HG02759 (cell line): ENCODE measurements around the gene ZWILCH.
"Not testable (repeated sequence)": the region's sequence is repeated elsewhere in the genome, so short reads cannot be mapped to it uniquely, and the experiment has no call there.

Experiments used
- ATAC-seq: cut with Tn5 transposase; IDR thresholded peaks from one replicate; pipeline ENCODE4 v1.9.1; 2021; ENCODE audit warnings: mild to moderate bottlenecking, moderate library complexity; ENCODE audit not compliant: unreplicated experiment

ZWILCH gene

GRCh38 chr15:66574596-66574950 is 69.4 kb downstream of the ZWILCH start:
- no peak for ATAC-seq

DNA sequence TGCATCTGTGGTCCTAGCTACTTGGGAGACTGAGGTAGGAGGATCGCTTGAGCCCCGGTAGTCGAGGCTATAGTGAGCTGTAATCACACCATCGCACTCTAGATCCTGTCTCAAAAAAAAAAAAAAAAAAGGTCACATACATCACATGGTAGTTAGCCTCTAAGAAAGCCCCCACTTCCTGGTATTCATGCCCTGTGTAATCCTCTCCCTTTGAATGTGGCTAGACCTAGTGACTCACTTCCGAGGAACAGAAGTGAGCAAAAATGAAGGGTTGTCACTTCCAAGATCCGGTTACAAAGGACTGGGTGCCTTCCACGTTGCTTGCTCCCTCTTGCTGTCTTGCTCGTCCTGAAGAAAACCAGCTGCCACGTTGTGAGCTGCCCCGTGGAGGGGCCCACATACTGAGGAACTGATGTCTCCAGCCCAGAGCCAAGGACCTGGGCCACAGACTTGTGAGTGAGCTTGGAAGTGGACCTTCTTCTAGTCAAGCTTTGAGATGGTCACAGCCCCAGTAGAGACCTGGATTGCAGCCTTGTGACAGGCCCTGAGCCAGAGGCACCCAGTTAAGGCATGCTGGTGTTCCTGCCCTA is 73.3 kb downstream of the ZWILCH start:
- no peak for ATAC-seq

DNA sequence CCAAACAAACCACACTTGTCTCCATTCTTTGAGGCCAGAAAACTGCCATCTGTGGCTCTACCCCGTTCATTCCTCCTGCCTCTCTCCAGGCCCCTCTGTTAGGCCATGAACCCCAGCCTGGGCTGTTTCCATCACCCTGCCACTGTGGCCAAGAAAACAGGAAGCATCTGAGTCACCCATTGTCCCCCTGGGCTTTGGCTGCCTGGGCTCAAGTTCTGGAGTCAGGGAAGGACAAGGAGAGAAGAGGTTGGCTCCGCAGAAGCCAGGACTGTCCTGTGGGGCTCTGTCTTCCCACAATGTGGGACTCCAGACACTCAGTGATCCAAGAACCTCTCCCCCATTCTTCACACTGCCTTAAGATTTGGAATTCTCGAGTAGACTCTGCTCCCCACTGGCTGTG is 75.5 kb downstream of the ZWILCH start:
- ATAC-seq: no peak

- no peak for ATAC-seq
Observed at GRCh38 chr15:66581972-66582537, 76.9 kb downstream of the ZWILCH start.

GRCh38 chr15:66586155-66586976 is 81.2 kb downstream of the ZWILCH start:
- no peak for ATAC-seq

DNA sequence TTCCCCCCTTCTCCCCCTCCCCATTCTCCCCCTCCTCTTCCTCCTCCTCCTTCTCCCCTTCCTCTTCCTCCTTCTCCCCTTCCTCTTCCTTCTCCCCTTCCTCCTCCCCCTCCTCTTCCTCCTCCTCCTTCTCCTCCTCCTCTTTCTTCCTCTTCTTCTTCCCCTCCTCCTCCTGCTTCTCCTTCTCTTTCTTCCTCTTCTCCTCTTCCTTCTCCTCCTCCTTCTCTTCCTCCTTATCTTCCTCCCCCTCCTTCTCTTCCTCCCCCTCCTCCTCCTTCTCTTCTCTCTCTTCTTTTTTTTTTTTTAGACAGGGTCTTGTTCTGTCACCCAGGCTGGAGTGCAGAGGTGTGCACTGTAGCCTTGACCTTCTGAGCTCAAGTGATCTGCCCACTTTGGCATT is 81.9 kb downstream of the ZWILCH start:
- no peak for ATAC-seq

DNA sequence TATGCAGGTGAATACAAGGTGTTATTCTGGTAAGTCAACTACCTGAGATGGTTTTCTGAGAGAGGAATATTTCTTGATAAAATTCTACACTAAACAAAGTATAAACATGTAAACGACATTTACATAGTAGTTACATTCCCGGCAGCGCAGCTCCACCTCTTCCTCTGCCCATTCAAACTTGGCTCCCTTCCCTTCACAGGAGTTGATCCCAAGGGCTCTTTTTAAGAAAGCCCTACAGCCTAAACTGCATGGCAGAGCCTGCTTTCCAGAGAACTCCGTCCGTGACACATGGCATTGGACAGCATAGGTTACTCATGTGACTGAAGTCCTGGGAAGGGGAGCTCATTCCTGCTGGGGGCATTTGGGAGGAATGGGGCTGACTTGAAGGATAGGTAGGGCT is 82.6 kb downstream of the ZWILCH start:
- no peak for ATAC-seq

- ATAC-seq: no peak
Observed at GRCh38 chr15:66588537-66588936, 83.4 kb downstream of the ZWILCH start.

DNA sequence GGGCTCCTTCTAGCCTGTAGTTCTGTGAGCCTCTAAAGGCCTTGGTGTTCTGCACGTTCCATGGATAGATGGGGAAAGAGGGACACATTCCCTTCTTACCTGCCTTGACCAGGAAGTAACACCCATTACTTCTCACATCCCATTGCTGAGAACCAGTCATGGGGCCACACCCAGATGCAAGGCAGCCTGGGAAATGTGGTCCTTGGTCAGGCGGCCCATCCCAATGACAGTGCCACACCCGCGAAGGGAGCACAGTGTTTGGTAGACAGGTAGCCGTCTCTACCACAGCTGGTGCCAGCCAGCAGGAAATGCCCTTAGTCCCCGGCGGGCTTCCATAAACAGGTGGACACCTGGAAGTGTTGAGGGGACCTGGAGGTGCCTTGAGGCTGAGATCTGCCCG is 83.8 kb downstream of the ZWILCH start:
- ATAC-seq: no peak

GRCh38 chr15:66589429-66589828 is 84.3 kb downstream of the ZWILCH start:
- not testable (repeated sequence) for ATAC-seq

DNA sequence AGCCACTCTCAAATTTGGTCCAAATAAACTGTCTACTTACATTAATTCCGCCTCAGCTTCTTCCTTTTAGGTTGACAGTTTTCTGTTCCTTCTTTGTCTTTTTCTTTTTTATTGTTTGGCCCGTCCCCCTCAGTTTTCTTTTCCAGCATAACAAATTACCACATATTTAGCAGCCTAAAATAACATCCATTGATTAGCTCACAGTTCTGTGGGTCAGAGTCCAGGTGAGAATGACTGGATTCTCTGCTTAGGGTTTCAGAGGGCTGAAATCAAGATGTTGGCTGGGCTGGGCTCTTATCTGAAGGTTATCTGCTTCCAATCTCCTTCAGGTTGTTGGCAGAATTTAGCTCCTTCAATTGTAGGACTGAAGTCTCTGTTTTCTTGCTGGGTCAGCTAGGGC is 85.3 kb downstream of the ZWILCH start:
- no peak for ATAC-seq

DNA sequence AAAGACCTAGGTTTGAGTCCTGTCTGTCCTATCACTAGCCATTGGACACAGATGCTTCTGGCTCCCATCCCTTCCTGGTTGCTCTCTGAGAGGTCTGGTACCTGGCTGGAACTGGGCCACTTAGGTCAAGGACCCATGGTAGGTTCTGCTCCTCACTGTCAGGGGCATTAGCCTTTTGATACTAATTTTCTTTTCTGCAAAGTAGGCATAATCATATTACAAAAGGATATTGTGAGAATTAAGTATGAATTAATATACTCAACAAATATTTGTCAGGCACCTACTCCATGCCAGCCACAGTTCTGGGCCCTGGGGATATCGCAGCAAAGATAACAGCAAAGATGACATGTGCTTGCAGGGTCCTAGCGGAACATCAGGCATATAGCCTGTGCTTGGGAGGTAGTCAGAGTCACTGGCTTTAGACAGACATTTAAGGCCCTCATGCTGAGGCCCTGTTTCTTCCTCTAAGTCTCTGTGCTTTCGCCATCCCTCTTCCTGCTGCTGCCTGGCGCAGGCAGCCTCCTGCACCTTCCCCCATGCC is 86.3 kb downstream of the ZWILCH start:
- ATAC-seq: no peak

DNA sequence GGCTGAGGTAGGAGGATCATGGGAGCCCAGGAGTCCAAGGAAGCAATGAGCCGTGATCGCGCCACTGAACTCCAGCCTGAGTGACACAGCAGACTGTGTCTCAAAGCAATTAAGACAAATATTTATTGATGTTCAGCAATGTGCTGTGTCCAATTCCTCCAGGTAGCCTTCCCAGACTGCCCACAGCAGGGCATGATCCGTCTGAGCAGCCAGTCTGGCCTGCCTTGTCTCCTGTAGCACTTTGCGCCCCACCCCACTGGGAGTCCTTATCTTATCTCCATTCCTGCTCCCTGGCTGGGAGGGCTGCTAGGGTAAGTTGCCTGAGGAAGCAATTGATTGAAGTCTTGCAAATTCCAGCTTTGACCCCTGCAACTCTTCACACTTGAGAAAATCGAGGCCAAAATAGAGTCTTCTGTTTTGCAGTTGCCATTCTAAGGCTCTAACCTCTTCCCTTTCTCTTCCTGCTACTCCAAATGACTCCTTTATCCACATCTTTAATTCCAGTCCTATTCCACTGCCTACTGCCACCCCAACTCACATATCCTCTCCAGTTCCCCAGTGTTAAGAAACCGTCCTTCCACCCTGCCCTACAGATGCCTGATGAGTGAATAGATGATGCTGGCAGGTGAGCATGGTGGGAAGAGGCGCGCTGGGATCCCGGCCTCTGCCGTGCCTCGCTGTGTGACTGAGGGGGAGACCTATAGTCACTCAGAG is 87.5 kb downstream of the ZWILCH start:
- no peak for ATAC-seq

- ATAC-seq: no peak
Observed at GRCh38 chr15:66593219-66593780, 88.2 kb downstream of the ZWILCH start.

DNA sequence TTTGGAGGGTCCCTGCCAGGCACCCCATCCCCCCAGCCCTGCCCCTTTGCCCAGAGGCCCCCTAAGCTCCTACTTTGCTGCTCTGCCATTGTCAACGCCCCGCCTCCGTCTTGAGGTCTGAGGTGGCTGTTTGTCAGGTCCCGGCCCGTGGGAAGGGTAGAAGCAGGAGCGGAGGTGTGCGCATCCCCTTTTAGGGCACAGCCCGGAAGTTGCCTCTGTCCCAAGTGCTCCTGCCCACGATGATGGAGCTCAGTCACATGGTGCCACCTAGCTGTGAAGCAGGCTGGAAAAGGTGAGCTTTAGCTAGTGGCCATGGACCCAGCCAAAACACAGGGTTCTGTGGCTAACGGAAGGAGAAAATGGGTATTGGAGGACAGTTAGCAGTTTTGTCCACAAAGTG is 89.2 kb downstream of the ZWILCH start:
- no peak for ATAC-seq

DNA sequence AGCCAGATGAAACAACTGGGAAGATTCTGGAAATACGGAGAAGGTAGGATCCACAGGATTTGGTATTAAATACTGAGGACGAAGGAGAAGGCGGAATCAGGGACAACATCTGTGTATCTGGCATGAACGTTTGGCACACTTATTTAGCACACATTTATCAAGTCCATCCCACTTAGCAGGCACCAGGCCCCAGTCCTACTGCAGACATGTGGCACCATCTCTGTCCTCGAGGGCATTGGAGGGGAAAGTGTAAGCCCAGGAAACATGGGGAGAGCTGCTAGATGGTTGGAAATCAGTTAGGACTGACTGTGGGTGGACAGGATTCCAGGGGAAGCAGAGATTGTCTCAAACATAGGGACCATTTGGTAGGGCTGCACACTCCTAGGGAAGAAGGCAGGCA is 89.7 kb downstream of the ZWILCH start:
- ATAC-seq: no peak

DNA sequence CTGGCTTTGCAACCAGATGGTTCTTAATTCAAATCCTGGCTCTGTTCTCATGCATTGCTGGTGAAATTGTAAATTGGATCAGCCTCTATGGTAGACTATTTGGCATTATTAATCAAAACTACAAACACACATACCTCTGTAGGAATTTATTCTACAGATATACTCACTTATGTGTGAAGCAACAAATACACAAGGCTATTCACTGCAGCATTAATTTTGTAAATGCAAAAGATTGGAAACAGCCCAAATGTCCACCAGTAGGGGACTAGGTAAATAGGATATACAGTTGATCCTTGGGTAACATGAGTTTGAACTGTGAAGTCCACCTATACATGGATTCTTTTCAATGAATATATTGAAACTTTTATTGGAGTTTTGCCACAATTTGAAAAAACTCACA is 90.2 kb downstream of the ZWILCH start:
- no peak for ATAC-seq

DNA sequence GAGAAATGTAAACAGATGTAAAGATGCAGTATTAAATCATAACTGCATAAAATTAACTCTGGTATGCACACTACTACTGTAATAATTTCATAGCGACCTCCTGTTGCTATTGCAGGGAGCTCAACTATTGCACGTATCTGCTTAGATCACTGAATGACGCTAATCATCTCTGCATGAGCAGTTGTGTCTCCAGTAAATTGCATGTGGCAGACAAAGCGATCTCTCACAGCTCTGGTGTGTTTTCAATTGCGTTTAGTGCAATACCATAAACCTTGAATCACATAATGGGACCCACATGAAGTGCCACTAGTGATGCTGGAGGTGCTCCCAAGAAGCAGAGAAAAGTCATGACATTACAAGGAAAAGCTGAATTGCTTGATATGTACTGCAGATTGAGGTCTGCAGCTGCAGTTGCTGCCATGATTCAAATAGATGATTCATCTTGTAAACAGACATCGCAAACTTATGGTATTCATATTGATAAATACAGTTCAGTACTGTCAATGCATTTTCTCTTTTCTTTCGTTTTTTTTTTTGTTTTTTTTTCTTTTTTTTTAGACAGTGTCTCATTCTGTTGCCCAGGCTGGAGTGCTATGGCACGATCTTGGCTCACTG is 90.9 kb downstream of the ZWILCH start:
- no peak for ATAC-seq

DNA sequence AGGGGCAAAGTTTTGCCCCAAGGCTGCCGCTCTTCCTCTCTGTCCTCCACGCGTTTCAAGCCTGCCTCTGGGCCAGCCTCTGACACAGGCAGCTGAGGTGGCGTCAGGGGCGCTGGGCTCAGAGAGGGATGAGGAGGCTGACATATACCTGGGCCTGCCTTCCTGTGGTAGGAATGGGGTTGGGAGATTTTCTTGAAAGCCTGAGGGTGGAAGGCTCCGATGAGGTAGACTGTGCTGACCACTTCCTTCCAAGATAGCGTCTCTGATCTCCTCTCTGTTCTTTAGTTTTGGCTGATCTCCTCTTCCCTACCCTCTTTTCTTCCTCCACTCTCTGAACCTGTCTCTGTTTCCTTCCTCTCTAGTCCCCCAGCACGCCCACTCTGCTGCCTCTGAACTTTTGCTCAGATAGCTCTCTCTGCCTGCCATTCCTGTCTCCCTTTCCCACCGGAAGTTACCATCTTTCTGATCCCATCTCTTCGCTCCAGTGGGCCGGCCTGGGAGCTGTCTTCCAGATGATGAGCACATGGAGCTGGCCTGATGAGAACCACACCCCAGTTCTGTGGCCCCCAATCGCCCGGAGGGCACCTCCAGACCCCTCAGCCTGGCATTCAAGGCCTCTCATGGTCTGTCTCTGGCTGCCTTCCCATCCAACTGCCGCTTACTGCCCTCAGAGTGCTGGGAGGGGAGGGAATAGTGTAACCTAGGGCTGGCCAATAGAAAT is 93.1 kb downstream of the ZWILCH start:
- no peak for ATAC-seq
